Upper lobe of right lung (tissue), 1 donor: ENCODE results near the gene TCF19. TPM values are rescaled to one million over a fixed set of nuclear protein-coding genes. Genes with fewer than 3 reads are reported as not detected.
"Not testable (repeated sequence)": the region's sequence is repeated elsewhere in the genome, so short reads cannot be mapped to it uniquely, and the experiment has no call there.

Experiments used
- ATAC-seq: fragments of 200-7000 bp; cut with Tn5 transposase; one replicate; pipeline ENCODE4 v1.9.1; 2020; ENCODE audit warnings: mild to moderate bottlenecking, moderate library complexity
- DNase-seq: peaks from one replicate; pipeline ENCODE4 v3.0.0-alpha.2; 2020
- H3K27ac ChIP-seq: fragments of 200-600 bp; one replicate; pipeline ENCODE4 v1.8.0; 2022
- H3K27me3 ChIP-seq: fragments of 200-600 bp; one replicate; pipeline ENCODE4 v1.8.0; 2022; ENCODE audit warnings: mild to moderate bottlenecking
- H3K36me3 ChIP-seq: fragments of 200-600 bp; one replicate; pipeline ENCODE4 v1.8.0; 2022
- H3K4me1 ChIP-seq: fragments of 200-600 bp; one replicate; pipeline ENCODE4 v1.8.0; 2022
- H3K4me3 ChIP-seq: fragments of 200-600 bp; one replicate; pipeline ENCODE4 v1.8.0; 2022; ENCODE audit warnings: mild to moderate bottlenecking
- H3K9me3 ChIP-seq: fragments of 200-600 bp; one replicate; pipeline ENCODE4 v1.8.0; 2022
- intact Hi-C: fragments of 100-400 bp; cut with DNase I; formaldehyde crosslinking; loops from one replicate; pipeline ENCODE4 v1.11.0; 2022
- total RNA-seq: library from RNA; stranded (reverse); fragmentation: NEBNext Ultra II Directional; extraction: Animal tissue kit (Norgen Biotek cat#: 25700); gene quantifications from one replicate; pipeline ENCODE4 v1.2.1, GENCODE V29; 2021
- TF ChIP-seq, protein P1 (sequence below): fragments of 200-600 bp; IDR thresholded peaks from one replicate; pipeline ENCODE4 v1.8.0; 2022; ENCODE audit warnings: antibody characterized with exemption
- donor health status: DM: no; HTN: yes; CAD: no; lungs with severe emphysema.

TCF19 gene
- total RNA-seq, 1 donor from 2014 or later, result 4.5 TPM

DNA sequence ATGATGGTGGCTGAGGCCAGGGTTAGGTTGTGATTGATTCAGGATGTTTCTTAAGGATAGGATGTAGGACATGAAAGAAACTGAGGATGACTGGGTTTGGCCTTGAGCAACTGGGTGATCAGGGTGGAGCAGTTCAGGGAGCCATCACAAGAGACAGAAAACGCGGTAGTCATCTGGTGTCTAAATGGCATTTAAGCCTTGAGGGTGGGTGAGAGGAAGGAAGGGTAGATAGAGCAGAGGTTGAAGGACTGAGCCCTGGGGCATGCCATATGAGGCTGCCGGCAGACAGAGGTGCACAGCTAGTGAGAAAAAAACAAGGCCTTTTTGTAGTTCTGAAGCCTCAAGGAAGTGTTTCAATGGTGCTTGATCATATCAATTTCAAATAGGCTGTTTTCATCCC is 10.2 kb downstream of the TCF19 start:
- no peak overlapping the region for H3K4me3 ChIP-seq
- ATAC-seq (no peak), DNase-seq (no peak)
- no peaks in the 10 kb centered on the region for H3K36me3 ChIP-seq
- no peaks in the 10 kb centered on the region for H3K9me3 ChIP-seq
- no peak overlapping the region for H3K27ac ChIP-seq
- H3K4me1 ChIP-seq, result no peaks in the 10 kb centered on the region
- intact Hi-C loops, result no loop called here
- TF ChIP-seq, protein P1, sequence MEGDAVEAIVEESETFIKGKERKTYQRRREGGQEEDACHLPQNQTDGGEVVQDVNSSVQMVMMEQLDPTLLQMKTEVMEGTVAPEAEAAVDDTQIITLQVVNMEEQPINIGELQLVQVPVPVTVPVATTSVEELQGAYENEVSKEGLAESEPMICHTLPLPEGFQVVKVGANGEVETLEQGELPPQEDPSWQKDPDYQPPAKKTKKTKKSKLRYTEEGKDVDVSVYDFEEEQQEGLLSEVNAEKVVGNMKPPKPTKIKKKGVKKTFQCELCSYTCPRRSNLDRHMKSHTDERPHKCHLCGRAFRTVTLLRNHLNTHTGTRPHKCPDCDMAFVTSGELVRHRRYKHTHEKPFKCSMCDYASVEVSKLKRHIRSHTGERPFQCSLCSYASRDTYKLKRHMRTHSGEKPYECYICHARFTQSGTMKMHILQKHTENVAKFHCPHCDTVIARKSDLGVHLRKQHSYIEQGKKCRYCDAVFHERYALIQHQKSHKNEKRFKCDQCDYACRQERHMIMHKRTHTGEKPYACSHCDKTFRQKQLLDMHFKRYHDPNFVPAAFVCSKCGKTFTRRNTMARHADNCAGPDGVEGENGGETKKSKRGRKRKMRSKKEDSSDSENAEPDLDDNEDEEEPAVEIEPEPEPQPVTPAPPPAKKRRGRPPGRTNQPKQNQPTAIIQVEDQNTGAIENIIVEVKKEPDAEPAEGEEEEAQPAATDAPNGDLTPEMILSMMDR, result no peak
- H3K27me3 ChIP-seq, result no peaks in the 10 kb centered on the region

DNA sequence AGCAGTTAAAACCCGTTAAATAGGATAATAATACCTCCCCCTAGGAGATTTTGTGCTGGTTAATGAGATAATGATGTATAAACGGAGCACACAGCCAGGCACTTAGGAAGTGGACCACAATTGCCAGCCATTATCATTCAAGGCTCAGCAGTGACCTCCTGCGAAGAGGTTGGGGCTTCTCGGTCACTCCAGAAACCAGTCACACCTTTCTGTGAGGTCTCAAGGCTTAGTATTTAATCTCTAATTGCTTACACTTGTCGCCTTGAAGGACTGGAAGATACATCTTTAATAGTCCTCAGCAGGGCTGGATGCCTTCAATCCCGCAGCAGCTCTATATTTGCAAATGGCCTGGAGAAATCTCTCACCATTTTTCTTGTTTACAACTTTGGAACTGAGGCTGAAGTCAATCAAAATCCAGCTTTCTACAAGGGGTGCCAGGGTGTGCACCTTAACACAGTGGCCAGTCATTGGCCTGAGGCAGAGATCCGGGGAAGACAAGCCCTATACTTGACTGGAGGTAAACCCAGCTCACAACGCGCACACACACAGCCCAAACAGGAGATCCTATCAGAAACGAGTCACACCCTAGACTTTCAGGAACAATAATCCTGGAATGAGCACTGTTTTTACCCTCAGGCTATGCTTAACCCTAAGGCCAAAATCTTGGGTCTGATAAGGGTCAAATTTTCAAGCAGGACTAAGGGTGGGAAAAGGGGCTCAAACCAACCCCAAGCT is 10.9 kb downstream of the TCF19 start:
- H3K27me3 ChIP-seq, result no peaks in the 10 kb centered on the region
- ATAC-seq (no peak), DNase-seq (no peak)
- no peaks in the 10 kb centered on the region for H3K9me3 ChIP-seq
- no peak overlapping the region for H3K4me3 ChIP-seq
- intact Hi-C loops, result no loop called here
- H3K27ac ChIP-seq, result no peak overlapping the region
- no peaks in the 10 kb centered on the region for H3K4me1 ChIP-seq
- no peaks in the 10 kb centered on the region for H3K36me3 ChIP-seq
- TF ChIP-seq, protein P1, result no peak

DNA sequence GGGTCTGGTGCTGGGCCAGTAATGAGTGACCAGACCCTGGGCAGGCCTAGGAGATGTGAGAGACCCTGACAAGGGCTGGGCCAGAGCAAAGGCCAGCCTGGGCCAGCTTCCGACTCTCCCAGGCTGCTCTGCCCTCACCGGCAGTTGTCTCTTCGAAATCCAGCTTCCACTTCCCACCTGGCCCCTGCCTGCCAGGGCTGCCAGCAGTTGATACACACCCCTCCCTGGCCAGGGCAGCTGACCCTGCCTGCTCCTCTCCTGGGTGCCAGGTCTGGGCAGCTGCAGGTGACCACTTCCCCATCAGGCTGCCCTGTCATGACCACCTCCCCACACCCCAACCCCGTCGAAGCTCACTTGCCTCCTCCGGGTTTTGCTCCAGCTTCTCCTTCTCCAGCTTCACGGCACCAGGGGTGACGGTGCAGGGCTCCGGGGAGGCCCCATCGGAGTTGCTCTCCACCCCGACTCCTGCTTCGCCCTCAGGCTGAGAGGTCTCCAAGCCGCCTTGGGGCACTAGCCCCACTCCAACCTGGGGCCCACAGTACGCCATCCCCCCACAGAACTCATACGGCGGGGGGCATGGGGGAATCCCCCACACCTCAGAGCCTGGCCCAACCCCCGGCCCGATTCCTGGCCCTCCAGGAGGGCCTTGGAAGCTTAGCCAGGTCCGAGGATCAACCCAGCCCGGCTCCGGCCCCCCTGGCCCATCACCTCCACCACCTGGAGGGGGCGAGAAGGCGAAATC is 11.6 kb downstream of the TCF19 start:
- H3K4me3 ChIP-seq, H3K27me3 ChIP-seq, H3K27ac ChIP-seq, intact Hi-C loops, H3K36me3 ChIP-seq, DNase-seq, ATAC-seq, H3K9me3 ChIP-seq, H3K4me1 ChIP-seq: not testable (repeated sequence)

DNA sequence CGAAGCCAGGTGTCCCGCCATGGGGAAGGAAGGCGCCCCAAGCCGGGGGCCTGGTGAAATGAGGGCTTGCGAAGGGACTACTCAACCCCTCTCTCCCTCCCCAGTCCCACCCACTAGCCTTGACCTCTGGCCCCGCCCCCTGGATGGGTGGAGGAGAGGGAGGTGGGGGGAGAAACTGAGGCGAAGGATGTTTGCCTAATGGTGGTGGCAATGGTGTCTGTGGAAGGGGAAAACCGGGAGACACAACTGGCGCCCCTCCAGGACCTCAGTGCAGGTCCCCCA is 12.2 kb downstream of the TCF19 start, which contains the start of gene POU5F1:
POU5F1 (minus strand) TSS at position 83 of the 282 bp plus-strand sequence; CDS start at position 21, 62 bp downstream.
- intact Hi-C loops, result no loop called here
- no peak for DNase-seq
- Histone ChIP-seq H3K27me3 (no peaks in the 10 kb centered on the region), H3K4me1 (no peaks in the 10 kb centered on the region), H3K36me3 (no peaks in the 10 kb centered on the region), H3K27ac (no peak within 1 kb of the TSS), H3K9me3 (no peaks in the 10 kb centered on the region), H3K4me3 (no peak within 1 kb of the TSS)
- TF ChIP-seq, protein P1, result no peak
- no peak for ATAC-seq

DNA sequence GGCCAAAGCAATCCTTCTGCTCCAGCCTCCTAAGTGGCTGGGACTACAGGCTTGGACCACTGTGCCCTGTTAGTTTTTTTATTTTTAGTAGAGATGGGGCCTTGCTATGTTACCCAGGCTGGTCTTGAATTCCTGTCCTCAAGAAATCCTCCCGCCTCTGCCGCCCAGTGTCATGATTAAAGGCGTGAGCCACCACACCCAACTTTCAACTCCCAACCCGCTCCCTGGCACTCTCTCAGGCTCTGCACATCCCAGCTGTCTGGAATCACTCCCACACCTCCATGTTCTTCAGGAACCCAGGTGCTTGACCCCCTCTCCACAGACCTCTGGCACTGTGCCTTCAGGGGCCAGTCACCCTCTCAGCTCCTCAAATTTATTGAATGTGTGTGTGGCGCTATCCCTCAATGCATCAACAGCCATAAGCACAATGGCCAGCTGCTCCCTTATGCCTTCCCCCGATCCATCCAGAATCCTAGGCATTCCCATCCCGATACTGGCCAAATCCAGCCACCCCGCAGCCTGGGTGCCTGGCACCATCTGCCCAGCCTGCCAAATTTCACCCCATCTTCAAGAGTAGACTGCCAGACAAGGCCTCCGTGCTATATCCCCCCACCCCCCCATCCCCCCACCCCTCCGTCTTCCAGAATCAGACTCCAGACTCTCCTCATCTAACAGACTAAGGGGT is 12.7 kb downstream of the TCF19 start:
- H3K4me3 ChIP-seq, result no peak overlapping the region
- no peaks in the 10 kb centered on the region for H3K36me3 ChIP-seq
- H3K4me1 ChIP-seq, result no peaks in the 10 kb centered on the region
- no peaks in the 10 kb centered on the region for H3K9me3 ChIP-seq
- H3K27me3 ChIP-seq, result no peaks in the 10 kb centered on the region
- ATAC-seq, result no peak
- no peak overlapping the region for H3K27ac ChIP-seq
- TF ChIP-seq, protein P1, result no peak
- intact Hi-C loops, result no loop called here
- no peak for DNase-seq
